NCI-H1694 (cell line): Measurements from ENCODE around the gene BTG4.

Source experiments
- DNase-seq: peaks from one replicate; lab custom pipeline; 2025; lab: John Stamatoyannopoulos, UW

Gene BTG4

GRCh38 chr11:111454561-111455192, 57.5 kb downstream of the BTG4 start:
- no peak for DNase-seq

GRCh38 chr11:111452817-111453552, 59.2 kb downstream of the BTG4 start:
- no peak for DNase-seq

GRCh38 chr11:111452146-111452545, 60.0 kb downstream of the BTG4 start:
- no peak for DNase-seq

- no peak for DNase-seq
These were observed 61.5 kb downstream of the BTG4 start for GRCh38 chr11:111450480-111451320.

GRCh38 chr11:111449696-111450479, 62.3 kb downstream of the BTG4 start:
- no peak for DNase-seq

- DNase-seq, result no peak
These were observed 63.2 kb downstream of the BTG4 start for GRCh38 chr11:111448831-111449557.

- DNase-seq, result no peak
These were observed 63.8 kb downstream of the BTG4 start for GRCh38 chr11:111448414-111448813.

- DNase-seq, result no peak
These were observed 64.3 kb downstream of the BTG4 start for GRCh38 chr11:111447931-111448330.

GRCh38 chr11:111447112-111447471, 65.1 kb downstream of the BTG4 start:
- no peak for DNase-seq

GRCh38 chr11:111446404-111447111, 65.6 kb downstream of the BTG4 start:
- DNase-seq, result peak; percentile 33

- no peak for DNase-seq
These were observed 66.6 kb downstream of the BTG4 start for GRCh38 chr11:111445586-111445985.
